GM20000 (cell line): ENCODE results near the gene NCKAP1.

Source experiments
- DNase-seq: peaks from one replicate; pipeline ENCODE4 v3.0.0; 2012; ENCODE audit warnings: low spot score
- CTCF ChIP-seq: IDR thresholded peaks from 2 replicates; pipeline ENCODE4 v1.5.1; 2012; ENCODE audit warnings: mild to moderate bottlenecking, control low read depth; ENCODE audit errors: extremely low read depth, missing control alignments

Gene NCKAP1

GRCh38 chr2:183034806-183035205 is 3.5 kb downstream of the NCKAP1 start:
- no peak for TF ChIP-seq CTCF
- DNase-seq = no peak

GRCh38 chr2:183033951-183034350 is 4.3 kb downstream of the NCKAP1 start:
- no peak for DNase-seq
- no peak for TF ChIP-seq CTCF

- no peak for TF ChIP-seq CTCF
- DNase-seq = no peak
These were observed 6.1 kb downstream of the NCKAP1 start for GRCh38 chr2:183031911-183032794.

- DNase-seq = no peak
- TF ChIP-seq CTCF = no peak
These were observed 9.0 kb downstream of the NCKAP1 start for GRCh38 chr2:183029219-183029618.

GRCh38 chr2:183028108-183028507 is 10.1 kb downstream of the NCKAP1 start:
- TF ChIP-seq CTCF = no peak

GRCh38 chr2:183027443-183027842 is 10.8 kb downstream of the NCKAP1 start:
- no peak for TF ChIP-seq CTCF
- no peak for DNase-seq

More at GRCh38 chr2:183028108-183028507, 10.1 kb downstream of the NCKAP1 start:
- no peak for DNase-seq

GRCh38 chr2:183026424-183026823 is 11.8 kb downstream of the NCKAP1 start:
- no peak for DNase-seq
- no peak for TF ChIP-seq CTCF
